ENCODE measurements around the gene CNRIP1.

The CNRIP1 gene

DNA sequence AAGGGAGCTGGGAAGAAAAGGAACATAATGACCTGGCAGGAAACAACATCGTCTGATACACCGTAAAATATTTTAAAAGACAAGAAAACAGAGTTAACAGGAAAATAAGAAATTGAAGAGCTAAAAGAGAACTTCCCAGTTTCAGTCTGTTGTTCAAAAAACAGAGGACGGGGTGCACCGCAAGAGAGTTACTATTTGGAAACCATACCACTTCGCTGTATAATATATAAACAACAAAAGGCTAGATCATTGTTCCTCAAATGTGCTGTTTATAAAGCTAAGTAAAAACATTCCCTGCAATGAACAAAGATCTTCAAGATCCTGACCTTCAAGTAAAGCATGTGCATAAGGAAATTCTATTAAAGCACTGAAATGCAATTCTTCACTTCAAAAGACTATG, 69.6 kb downstream of the CNRIP1 start:
- DNase-seq: no peak

DNA sequence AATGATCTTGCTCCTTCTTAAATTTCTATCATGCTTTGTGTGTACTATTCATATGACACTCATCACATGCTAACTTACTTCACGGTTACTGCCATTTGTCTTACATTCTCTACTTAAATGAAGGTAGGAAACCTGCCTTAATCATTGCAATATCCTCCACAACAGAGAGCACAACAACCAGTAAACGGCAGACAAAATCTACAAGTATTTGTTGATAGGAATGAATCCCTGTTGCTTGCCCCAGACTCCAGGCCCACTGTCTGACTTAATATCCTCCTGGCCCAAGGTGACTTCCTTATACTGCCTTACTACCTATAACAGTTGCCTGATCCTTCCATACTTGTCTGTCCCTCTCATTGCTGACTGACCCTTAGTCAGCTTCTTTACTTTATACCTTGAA, 70.9 kb downstream of the CNRIP1 start:
- no peak for DNase-seq

DNA sequence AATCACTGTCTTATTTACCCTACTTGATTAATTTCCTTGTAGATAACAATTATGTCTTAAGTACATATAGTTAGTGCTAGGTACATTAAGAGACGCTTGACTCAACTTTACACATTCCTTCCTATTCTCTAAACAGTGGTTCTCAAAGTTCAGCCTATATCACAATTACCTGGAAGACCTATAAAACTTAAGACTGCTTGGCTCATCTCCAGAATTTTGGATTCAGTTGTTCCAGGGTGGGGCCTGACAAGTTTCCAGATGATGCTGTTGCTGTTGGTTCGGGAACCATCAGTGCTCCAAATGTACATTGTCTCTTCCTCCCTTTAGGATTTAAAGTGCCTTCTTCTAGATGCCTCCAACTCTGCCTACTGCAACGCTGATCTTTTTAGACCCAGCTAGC, 71.4 kb downstream of the CNRIP1 start:
- no peak for DNase-seq

DNA sequence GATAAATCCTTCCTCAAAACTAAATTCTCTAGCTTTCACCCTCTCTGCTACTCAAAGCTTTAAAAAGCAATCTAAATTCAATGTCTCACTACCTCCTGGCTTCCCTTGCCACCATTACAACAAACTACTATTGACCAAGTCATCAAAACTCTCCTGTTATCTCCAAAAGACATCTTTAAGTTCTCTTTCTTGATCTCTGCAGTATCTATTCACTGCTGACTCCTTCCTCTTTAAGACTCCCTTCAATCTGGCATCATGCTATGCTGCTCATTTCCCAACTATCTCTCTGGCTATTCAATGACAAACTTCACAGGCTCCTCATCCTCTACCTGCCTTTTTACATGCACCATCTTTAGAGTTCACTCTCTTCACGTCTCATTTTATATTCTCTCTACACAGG, 73.4 kb downstream of the CNRIP1 start:
- DNase-seq: no peak

DNA sequence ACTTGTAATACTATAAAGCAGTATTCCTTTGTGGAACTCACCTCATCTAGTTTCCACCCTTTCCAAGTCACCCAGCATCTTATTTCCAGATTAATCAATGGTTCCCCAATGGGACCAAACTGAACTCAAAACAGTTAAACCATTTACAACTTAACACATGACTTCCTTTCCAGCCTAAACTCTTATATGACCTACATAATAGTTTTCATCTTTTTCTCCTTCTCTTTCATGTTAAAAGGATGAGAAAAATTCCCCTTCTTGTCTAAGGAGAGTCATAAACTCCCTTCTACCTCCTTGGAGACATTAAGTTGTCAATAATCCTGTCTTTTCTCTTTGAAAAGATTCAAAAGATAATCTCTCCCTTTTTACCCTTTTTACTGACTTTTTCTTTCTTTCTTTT, 74.1 kb downstream of the CNRIP1 start:
- DNase-seq: no peak

DNA sequence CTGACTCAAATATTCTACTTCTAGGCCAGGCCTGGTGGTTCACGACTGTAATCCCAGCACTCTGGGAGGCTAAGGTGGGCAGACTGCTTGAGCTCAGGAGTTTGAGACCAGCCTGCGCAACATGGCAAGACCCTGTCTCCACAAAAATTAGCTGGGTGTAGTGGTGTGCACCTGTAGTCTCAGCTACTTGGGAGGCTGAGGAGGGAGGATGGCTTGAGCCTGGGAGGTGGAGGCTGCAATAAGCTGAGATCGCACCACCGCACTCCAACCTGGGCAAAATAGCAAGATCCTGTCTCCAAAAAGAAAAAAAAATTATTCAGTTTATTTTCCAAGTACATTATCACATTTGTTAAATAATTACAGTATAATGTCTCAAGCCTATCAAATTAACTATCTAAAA, 74.7 kb downstream of the CNRIP1 start:
- DNase-seq: no peak

DNA sequence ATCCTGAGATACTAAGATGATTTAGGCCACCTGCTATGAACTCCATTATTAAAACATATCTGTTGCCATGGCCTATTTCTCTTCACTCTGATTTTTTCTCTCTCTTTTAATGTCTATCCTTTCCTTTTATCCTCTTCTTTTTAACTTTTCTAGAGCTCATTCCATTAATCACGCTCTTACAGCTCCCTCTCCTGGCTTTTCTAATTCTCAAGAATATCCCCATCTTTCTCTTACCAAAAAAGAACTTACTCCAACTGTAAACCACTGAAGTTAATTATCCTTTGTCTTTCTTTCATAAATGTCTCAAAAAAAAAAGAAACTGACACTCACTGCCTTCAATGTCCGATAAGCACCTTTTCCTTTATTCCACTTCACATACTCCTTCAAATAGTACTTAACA, 75.3 kb downstream of the CNRIP1 start:
- no peak for DNase-seq

Data from OCI-M1 (cell line).